LoVo (cell line): ENCODE measurements around the gene P2RX6.
A peak's percentile ranks its signal among the peaks of the same experiment; 100 is the strongest.
"Not testable (repeated sequence)": the region's sequence is repeated elsewhere in the genome, so short reads cannot be mapped to it uniquely, and the experiment has no call there.

ENCODE experiments used
- DNase-seq: peaks from one replicate; pipeline ENCODE4 v3.0.0-alpha.2; 2016; ENCODE audit warnings: low spot score

P2RX6 gene

GRCh38 chr22:21052715-21053459, 37.9 kb downstream of the P2RX6 start:
- DNase-seq, result no peak

GRCh38 chr22:21054046-21054713, 39.2 kb downstream of the P2RX6 start:
- no peak for DNase-seq

- DNase-seq, result no peak
These were observed 40.0 kb downstream of the P2RX6 start for GRCh38 chr22:21054714-21055563.

GRCh38 chr22:21055564-21055834, 40.5 kb downstream of the P2RX6 start:
- DNase-seq, result no peak

DNA sequence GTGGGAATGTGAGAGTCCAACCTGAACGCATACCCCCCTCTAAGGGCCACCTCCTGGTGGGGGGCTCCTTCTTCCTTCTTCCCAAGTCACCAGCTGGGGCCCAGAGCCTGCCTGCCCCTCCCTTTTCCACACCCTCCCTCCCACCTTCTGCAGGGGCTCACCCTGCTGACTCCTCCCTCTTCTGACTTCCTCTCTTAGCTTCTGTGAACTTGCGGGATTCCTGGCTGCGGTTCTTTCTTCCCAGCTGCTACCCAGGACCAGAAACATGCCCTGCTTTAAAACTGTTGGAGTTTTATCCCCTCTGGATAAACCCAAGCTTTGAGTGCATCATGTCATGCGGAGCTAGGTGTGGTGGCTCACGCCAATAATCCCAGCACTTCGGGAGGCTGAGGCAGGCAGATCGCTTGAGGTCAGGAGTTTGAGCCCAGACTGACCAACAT, 40.9 kb downstream of the P2RX6 start:
- no peak for DNase-seq

- DNase-seq, result not testable (repeated sequence)
These were observed 45.4 kb downstream of the P2RX6 start for GRCh38 chr22:21060363-21060762.

DNA sequence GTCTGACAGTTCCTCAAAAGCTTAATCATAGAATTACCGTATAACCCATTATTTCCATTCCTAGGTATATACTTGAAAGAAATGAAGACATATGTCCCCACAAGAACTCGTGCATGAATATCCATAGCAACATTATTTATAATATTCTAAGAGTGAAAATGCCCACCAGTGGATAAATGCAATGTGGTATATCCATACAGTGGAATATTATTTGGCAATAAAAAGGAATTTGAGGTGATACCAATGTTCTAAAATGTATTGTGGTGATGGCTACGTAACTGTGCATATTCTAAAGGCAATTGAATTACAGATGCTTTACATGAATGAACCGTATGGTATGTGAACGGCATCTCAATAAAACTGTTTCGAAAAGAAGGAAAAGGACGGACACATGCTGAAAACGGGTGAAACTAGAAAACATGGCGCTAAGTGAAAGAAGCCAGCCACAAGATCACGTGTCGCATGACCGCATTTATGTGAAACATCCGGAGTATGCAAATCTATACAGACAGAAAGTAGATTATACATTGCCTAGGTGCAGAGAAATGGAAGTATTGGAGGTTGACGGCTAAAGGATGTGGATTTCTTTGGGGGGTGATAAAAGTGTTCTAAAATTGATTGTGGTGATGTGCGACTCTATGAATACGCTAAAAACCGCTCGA, 46.8 kb downstream of the P2RX6 start:
- DNase-seq, result not testable (repeated sequence)

DNA sequence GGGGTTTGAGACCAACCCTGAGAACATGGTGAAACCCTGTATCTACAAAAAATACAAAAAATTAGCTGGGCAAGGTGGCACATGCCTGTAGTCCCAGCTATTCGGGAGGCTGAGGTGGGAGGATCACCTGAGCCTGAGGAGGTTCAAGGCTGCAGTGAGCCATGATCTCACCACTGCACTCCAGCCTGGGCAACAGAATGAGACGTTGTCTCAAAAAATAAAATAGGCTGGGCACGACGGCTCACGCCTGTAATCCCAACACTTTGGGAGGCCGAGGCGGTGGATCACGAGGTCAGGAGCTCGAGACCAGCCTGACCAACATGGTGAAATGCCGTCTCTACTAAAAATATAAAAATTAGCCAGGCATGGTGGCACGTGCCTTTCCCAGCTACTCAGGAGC, 49.5 kb downstream of the P2RX6 start:
- not testable (repeated sequence) for DNase-seq

DNA sequence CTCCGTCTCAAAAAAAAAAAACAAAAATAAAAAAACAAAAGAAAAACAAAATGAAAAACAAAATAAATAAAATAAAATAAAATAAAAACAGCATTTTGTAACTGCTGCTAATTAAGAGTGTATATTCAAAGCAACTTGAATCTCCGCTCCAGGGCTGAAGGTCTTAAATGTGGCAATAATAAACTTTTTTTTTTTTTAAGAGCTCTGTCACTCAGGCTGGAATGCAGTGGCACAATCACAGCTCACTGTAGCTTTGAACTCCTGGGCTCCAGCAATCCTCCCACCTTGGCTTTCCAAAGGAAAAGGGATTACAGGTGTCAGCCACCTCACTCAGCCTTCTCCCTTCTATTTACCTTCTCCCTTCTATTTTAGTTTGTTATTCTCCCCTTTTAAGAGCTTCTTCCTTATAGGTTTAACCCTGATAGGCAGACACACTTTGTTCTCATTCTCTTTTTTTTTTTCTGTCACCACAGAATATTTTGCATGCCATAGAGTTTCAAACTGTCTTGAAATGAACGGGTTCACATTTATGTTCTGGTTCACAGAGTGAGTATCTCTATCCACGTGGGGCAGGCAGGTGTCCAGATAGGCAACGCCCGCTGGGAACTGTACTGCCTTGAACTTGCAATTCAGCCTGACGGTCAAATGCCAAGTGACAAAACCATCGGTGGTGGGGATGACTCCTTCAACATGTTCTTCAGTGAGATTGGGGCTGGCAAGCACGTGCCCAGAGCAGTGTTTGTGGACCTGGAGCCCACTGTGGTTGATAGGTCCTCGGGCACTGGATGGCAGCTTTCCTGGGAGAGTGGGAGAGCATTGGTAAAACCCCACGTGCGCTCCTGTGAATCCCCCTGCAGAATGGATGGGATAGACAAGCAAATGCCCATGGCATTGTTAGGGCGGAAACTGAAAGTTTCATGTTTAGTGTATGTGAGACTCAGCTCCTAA, 50.2 kb downstream of the P2RX6 start:
- DNase-seq, result no peak

DNA sequence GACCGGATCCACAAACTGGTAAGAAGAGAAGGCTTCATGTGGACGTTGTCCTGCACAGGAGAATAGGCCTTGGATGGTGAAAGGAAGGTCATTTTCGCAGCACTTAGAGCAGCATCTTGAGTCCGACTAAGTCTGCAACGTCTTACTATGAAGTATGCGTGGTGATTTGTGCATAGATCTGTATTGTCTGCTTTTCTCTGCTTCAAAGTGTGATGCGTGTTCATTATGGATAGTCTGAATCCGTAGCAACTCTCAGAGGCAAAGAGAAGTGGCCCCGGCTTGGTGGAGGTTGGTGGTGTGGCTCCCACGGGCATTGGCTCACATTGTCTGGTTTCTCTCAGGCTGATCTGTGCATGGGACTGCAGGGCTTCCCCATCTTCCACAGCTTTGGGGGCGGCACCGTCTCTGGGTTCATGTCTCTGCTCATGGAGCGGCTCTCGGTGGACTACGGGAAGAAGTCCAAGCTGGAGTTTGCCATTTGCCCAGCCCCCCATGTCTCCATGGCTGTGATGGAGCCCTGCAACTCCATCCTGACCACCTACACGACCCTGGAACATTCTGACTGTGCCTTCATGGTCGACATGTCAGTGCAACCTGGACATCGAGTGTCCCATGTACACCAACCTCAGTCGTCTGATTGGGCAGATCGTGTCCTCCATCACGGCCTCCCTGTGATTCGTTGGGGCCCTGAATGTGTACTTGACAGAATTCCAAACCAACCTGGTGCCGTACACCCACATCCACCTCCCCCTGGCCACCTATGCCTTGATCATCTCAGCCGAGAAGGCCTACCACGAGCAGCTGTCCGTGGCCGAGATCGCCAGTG, 52.3 kb downstream of the P2RX6 start:
- DNase-seq, result no peak

GRCh38 chr22:21067901-21068680, 53.1 kb downstream of the P2RX6 start:
- no peak for DNase-seq

GRCh38 chr22:21068681-21069276, 53.8 kb downstream of the P2RX6 start:
- DNase-seq, result no peak

- DNase-seq, result no peak
These were observed 54.4 kb downstream of the P2RX6 start for GRCh38 chr22:21069375-21069774.

DNA sequence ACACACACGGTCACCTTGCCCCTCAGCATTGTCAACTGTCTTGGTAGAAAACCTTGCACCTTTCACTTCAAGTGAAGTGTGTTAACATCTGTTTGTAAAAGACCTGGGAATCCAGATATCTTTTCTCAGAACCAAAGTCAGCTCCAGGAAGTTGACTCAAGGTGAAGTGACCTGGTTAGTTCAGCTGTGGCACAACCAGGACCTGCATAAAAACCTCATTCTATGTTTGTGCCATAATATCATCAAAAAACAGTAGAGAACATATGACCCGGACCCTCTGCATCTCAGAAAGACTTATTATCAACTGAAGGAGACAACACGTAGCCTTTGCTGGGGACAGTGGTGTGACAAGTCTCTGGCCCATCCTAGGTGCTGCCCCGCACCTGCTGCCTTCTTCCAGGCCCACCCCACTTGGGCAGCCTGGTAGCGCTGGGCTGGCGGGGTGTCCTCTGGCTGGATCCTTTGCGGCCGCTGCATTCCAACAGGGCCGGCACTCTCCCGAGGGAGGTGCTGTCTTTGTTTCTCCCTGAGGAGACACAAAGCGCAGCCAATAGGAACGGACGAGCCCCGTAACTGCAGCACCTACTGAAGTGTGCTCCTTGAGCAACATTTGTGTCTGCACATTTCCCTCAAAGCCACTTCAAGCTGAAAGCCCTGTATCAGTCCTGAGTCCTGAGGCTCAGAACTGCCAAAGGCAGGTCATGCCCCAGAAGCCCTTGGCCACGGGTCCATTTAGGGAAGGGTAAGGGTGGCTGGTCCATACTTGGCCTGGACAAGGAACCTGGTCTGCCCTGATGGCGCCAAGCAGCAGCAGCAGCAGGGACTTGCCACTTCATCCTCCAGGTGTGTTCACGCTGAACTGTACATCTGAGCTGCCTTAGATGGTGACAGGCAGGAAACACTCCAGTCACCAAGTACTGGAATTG, 56.0 kb downstream of the P2RX6 start:
- no peak for DNase-seq

DNA sequence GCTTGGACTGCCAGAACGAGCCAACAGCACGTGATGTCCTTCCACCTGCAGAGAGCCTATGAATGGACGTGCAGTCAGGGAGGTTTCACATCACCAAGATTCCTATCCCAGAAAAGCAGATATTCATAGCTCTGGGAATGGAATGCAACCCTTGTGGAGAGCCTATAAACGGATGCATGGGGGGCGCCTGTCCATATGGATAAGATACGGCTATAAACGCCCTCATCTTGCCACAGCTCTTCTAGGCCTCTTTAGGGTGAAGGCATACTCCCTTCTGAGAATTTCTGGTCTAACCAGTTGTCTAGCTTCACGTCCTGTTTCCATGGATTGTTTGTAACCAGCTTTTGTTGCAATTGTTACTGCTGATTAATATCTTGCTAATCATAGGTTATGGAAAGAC, 56.8 kb downstream of the P2RX6 start:
- DNase-seq, result not testable (repeated sequence)

GRCh38 chr22:21073023-21073422, 58.1 kb downstream of the P2RX6 start:
- no peak for DNase-seq

- DNase-seq, result no peak
These were observed 58.5 kb downstream of the P2RX6 start for GRCh38 chr22:21073482-21073881.

DNA sequence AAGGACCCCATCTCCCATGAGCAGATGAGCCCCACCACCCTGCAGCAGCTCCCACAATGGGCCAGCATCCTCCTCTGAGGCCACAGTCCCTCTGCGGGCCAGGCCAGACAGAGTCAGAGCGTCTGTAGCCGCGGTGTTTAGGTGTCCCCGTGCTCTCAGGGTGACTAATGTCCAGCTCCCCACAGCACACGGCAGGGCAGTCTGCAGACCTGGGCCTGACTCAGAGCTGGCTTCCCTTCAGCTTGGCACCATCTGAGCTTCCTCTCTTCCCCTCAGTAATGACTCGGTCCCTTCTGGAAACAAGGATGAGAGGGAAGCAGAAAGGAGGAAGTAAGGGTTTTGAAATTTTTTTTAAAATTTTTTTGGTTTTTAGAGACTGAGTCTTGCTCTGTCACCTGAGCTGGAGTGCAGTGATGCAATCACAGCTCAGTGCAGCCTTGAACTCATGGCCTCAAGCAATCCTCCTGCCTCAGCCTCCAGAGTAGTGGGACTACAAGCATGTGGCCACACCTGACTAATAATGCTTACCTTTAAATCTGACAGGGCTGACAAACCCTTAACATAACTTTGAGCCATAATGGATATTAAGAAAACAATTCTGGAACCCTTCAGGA, 59.2 kb downstream of the P2RX6 start:
- peak; percentile 10 for DNase-seq
